SK-N-SH treated with all-trans-retinoic acid at 6 μM for 48 hours (cell line): Measurements from ENCODE around the gene PFDN5.

Experiments
- ATAC-seq: fragments of 200-7000 bp; cut with Tn5 transposase; 3 replicates; pipeline ENCODE4 v1.9.1; 2020; ENCODE audit warnings: mild to moderate bottlenecking, moderate library complexity
- ARNTL ChIP-seq: fragments of 450-650 bp; formaldehyde crosslinking; IDR thresholded peaks from 2 replicates; pipeline ENCODE4 v1.5.0; 2020; ENCODE audit warnings: low read depth, mild to moderate bottlenecking, moderate library complexity, borderline replicate concordance
- CREB5 ChIP-seq: fragments of 250-450 bp; sonication (Bioruptor Pico); IDR thresholded peaks from 2 replicates; pipeline ENCODE4 v1.5.1; 2020; ENCODE audit warnings: low read depth, mild to moderate bottlenecking, moderate library complexity
- CSDC2 ChIP-seq: fragments of 250-450 bp; sonication (Bioruptor Pico); IDR thresholded peaks from 2 replicates; pipeline ENCODE4 v1.5.0; 2020; ENCODE audit warnings: mild to moderate bottlenecking, moderate library complexity
- CSRNP3 ChIP-seq: fragments of 250-450 bp; sonication (Bioruptor Pico); IDR thresholded peaks from 2 replicates; pipeline ENCODE4 v1.5.1; 2021; ENCODE audit warnings: mild to moderate bottlenecking, moderate library complexity
- ESRRG ChIP-seq: fragments of 250-450 bp; sonication (Bioruptor Pico); IDR thresholded peaks from 2 replicates; pipeline ENCODE4 v1.6.1; 2021; ENCODE audit warnings: mild to moderate bottlenecking
- ISL1 ChIP-seq: fragments of 250-450 bp; sonication (Bioruptor Pico); IDR thresholded peaks from 2 replicates; pipeline ENCODE4 v2.1.2; 2022; ENCODE audit warnings: mild to moderate bottlenecking, moderate library complexity
- OSR1 ChIP-seq: fragments of 250-450 bp; sonication (Bioruptor Pico); IDR thresholded peaks from 2 replicates; pipeline ENCODE4 v1.8.0; 2022; ENCODE audit warnings: moderate library complexity, mild to moderate bottlenecking, inconsistent platforms
- PATZ1 ChIP-seq: fragments of 250-450 bp; sonication (Bioruptor Pico); IDR thresholded peaks from 2 replicates; pipeline ENCODE4 v1.8.0; 2020; ENCODE audit warnings: mild to moderate bottlenecking, moderate library complexity, borderline replicate concordance
- POU6F1 ChIP-seq: fragments of 250-450 bp; sonication (Bioruptor Pico); IDR thresholded peaks from 2 replicates; pipeline ENCODE4 v1.8.0; 2021; ENCODE audit warnings: low read depth, mild to moderate bottlenecking, moderate library complexity, borderline replicate concordance
- PPARA ChIP-seq: fragments of 250-450 bp; sonication (Bioruptor Pico); IDR thresholded peaks from 2 replicates; pipeline ENCODE4 v1.5.0; 2020; ENCODE audit warnings: mild to moderate bottlenecking, borderline replicate concordance
- SNAI2 ChIP-seq: fragments of 250-450 bp; sonication (Bioruptor Pico); IDR thresholded peaks from 2 replicates; pipeline ENCODE4 v1.5.0; 2020; ENCODE audit warnings: mild to moderate bottlenecking, moderate library complexity
- TCF4 ChIP-seq: fragments of 250-450 bp; sonication (Bioruptor Pico); IDR thresholded peaks from 2 replicates; pipeline ENCODE4 v1.8.0; 2021; ENCODE audit warnings: mild to moderate bottlenecking, moderate library complexity, borderline replicate concordance
- TOX ChIP-seq: fragments of 250-450 bp; sonication (Bioruptor Pico); IDR thresholded peaks from 2 replicates; pipeline ENCODE4 v1.8.0; 2021; ENCODE audit warnings: mild to moderate bottlenecking, moderate library complexity, borderline replicate concordance
- TSHZ2 ChIP-seq: fragments of 250-450 bp; sonication (Bioruptor Pico); IDR thresholded peaks from 2 replicates; pipeline ENCODE4 v1.5.0; 2020; ENCODE audit warnings: mild to moderate bottlenecking, moderate library complexity
- ZFP3 ChIP-seq: fragments of 250-450 bp; sonication (Bioruptor Pico); IDR thresholded peaks from 2 replicates; pipeline ENCODE4 v1.5.0; 2020; ENCODE audit warnings: mild to moderate bottlenecking, moderate library complexity
- ZFP30 ChIP-seq: fragments of 450-650 bp; formaldehyde crosslinking; IDR thresholded peaks from 2 replicates; pipeline ENCODE4 v1.5.0; 2022; ENCODE audit warnings: mild to moderate bottlenecking, moderate library complexity
- ZNF565 ChIP-seq: fragments of 450-650 bp; formaldehyde crosslinking; conservative IDR thresholded peaks from 2 replicates; pipeline ENCODE4 v1.5.0; 2020; ENCODE audit warnings: low read depth, mild to moderate bottlenecking, moderate library complexity
- ZNF70 ChIP-seq: fragments of 450-650 bp; formaldehyde crosslinking; IDR thresholded peaks from 2 replicates; pipeline ENCODE4 v1.5.0; 2020; ENCODE audit warnings: mild to moderate bottlenecking, moderate library complexity
- ZNF8 ChIP-seq: fragments of 450-650 bp; formaldehyde crosslinking; IDR thresholded peaks from 2 replicates; pipeline ENCODE4 v1.5.0; 2020; ENCODE audit warnings: mild to moderate bottlenecking, moderate library complexity

The PFDN5 gene

GRCh38 chr12:53289891-53290290, 5.5 kb upstream of the PFDN5 start (continued):
- TF ChIP-seq OSR1 (CRISPR knock-in tag) (no peak), PPARA (CRISPR knock-in tag) (no peak), TOX (CRISPR knock-in tag) (no peak), ZNF70 (CRISPR knock-in tag) (no peak), CREB5 (CRISPR knock-in tag) (no peak), POU6F1 (CRISPR knock-in tag) (no peak), ZFP3 (CRISPR knock-in tag) (no peak)

- ATAC-seq: no peak
- TF ChIP-seq ISL1 (CRISPR knock-in tag) (no peak), ZNF8 (CRISPR knock-in tag) (no peak), CSRNP3 (no peak), TOX (CRISPR knock-in tag) (no peak)
Measured at GRCh38 chr12:53290661-53291060, 4.7 kb upstream of the PFDN5 start.

- no peak for ATAC-seq
- no peak for TF ChIP-seq CREB5 (CRISPR knock-in tag)
- no peak for TF ChIP-seq TSHZ2 (CRISPR knock-in tag)
- no peak for TF ChIP-seq ZNF8 (CRISPR knock-in tag)
- TF ChIP-seq, all 23 proteins: peak for 0
Measured at GRCh38 chr12:53292426-53292825, 2.9 kb upstream of the PFDN5 start.

- ATAC-seq: peak; percentile 1; the same call in 2 of the 3 replicates
- TF ChIP-seq PATZ1 (no peak), ZFP30 (CRISPR knock-in tag) (no peak), CREB5 (CRISPR knock-in tag) (no peak), SNAI2 (no peak), OSR1 (CRISPR knock-in tag) (no peak), CSDC2 (CRISPR knock-in tag) (no peak), TSHZ2 (CRISPR knock-in tag) (no peak), ARNTL (CRISPR knock-in tag) (no peak), ZNF565 (no peak), ZFP3 (CRISPR knock-in tag) (no peak), ESRRG (no peak), TCF4 (CRISPR knock-in tag) (no peak), POU6F1 (CRISPR knock-in tag) (no peak)
Measured at GRCh38 chr12:53295891-53296219, 513 bp downstream of the PFDN5 start.
